PC-9 (cell line): Measurements from ENCODE around the gene SHF. TPM values are rescaled to one million over a fixed set of nuclear protein-coding genes. Genes with fewer than 3 reads are reported as not detected.

Experiments
- BruUV-seq: library from RNA; stranded (reverse); fragments of 400-500 nt; replicated peaks from 2 replicates; lab custom pipeline; 2021; lab: Mats Ljungman, UMichigan
- CTCF ChIA-PET: fragments of 300-600 bp; sonication (Branson Sonifier 250); formaldehyde crosslinking; loops from one replicate; lab custom pipeline; 2022; ENCODE audit warnings: antibody characterized with exemption; lab: Charles Lee
- POLR2A ChIA-PET: fragments of 300-600 bp; sonication (Branson Sonifier 250); formaldehyde crosslinking; loops from one replicate; lab custom pipeline; 2022; ENCODE audit warnings: antibody characterized with exemption; ENCODE audit not compliant: unreplicated experiment; lab: Charles Lee
- DNase-seq, 2 experiments: peaks; one replicate each; pipeline versions ENCODE4 v3.0.0 to v3.0.0-alpha.2; 2015 to 2022; ENCODE audit warnings: mixed read lengths in 1 of 2
- H2AFZ ChIP-seq: fragments of 200-600 bp; sonication (generic); 2 replicates; pipeline ENCODE4 v1.8.1; 2017; ENCODE audit warnings: antibody characterized with exemption
- H3F3A ChIP-seq: fragments of 200-600 bp; sonication (generic); 2 replicates; pipeline ENCODE4 v1.8.1; 2017; ENCODE audit warnings: antibody characterized with exemption, mild to moderate bottlenecking, low read depth; ENCODE audit not compliant: insufficient read depth
- H3K27ac ChIP-seq: fragments of 200-600 bp; sonication (generic); 2 replicates; pipeline ENCODE4 v1.6.1; 2016; ENCODE audit warnings: mixed run types
- H3K27me3 ChIP-seq: fragments of 200-600 bp; sonication (generic); 2 replicates; pipeline ENCODE4 v1.6.1; 2016; ENCODE audit warnings: low read depth, mixed run types; ENCODE audit not compliant: insufficient read depth
- H3K36me3 ChIP-seq: fragments of 200-600 bp; sonication (generic); 2 replicates; pipeline ENCODE4 v1.6.1; 2016; ENCODE audit warnings: low read depth, mixed run types
- H3K4me1 ChIP-seq: fragments of 200-600 bp; sonication (generic); replicated peaks from 2 replicates; pipeline ENCODE4 v1.6.1; 2016; ENCODE audit warnings: mixed run types; ENCODE audit not compliant: insufficient read depth
- H3K4me2 ChIP-seq: fragments of 200-600 bp; sonication (generic); 2 replicates; pipeline ENCODE4 v1.6.1; 2017; ENCODE audit warnings: mixed run types
- H3K4me3 ChIP-seq: fragments of 200-600 bp; sonication (generic); 2 replicates; pipeline ENCODE4 v1.6.1; 2016; ENCODE audit warnings: mixed run types
- H3K79me2 ChIP-seq: fragments of 200-600 bp; sonication (generic); 2 replicates; pipeline ENCODE4 v1.6.1; 2017; ENCODE audit warnings: low read depth, mixed run types
- H3K9me2 ChIP-seq: fragments of 200-600 bp; sonication (generic); 2 replicates; pipeline ENCODE4 v1.8.1; 2017; ENCODE audit warnings: mild to moderate bottlenecking; ENCODE audit not compliant: insufficient read depth
- H3K9me3 ChIP-seq: fragments of 200-600 bp; sonication (generic); 2 replicates; pipeline ENCODE4 v1.8.1; 2016; ENCODE audit warnings: low read depth; ENCODE audit not compliant: insufficient read depth
- H4K20me1 ChIP-seq: fragments of 200-600 bp; sonication (generic); 2 replicates; pipeline ENCODE4 v1.8.1; 2017; ENCODE audit not compliant: insufficient read depth
- EZH2 ChIP-seq: fragments of 200-600 bp; sonication (generic); IDR thresholded peaks from 2 replicates; pipeline ENCODE4 v1.8.0; 2017; ENCODE audit warnings: antibody characterized with exemption, low read depth
- intact Hi-C: fragments of 100-400 bp; cut with micrococcal nuclease; formaldehyde crosslinking; loops from one replicate; pipeline ENCODE4 v1.10.0; 2022; ENCODE audit not compliant: unreplicated experiment
- total RNA-seq: library from RNA; stranded (reverse); gene quantifications from 2 replicates; pipeline ENCODE4 v1.2.3, GENCODE V29; 2021
- TF ChIP-seq, protein P1 (sequence below): fragments of 200-600 bp; sonication (generic); conservative IDR thresholded peaks from 2 replicates; pipeline ENCODE4 v1.6.1; 2017; ENCODE audit warnings: mixed run types, antibody characterized with exemption, mild to moderate bottlenecking, moderate library complexity

The SHF gene
- total RNA-seq, 1 experiment from 2014 or later, result 6.1 TPM

DNA sequence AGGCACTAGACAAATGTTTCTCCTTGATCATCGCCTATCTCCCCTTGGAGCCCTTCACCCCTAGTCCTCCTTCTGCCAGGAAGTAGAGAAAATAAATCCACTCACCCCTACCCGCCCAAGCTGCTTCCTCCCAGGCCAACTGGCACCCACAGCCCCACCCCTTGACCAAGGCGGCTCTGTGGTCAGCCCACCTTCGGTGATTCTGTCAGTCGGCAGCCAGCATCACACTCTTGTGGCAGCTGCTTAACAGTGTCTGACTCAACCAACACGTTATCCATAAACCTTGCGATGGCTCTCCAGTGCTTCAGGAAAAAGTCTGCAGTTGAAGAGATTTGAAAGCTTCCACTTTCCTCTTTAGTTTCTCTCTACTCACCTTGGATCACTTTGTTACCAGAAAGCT is 7.6 kb downstream of the SHF start:
- no TSS peak for BruUV-seq
- Histone ChIP-seq H2AFZ (no peak overlapping the region), H4K20me1 (no peaks in the 10 kb centered on the region), H3F3A (no peaks in the 10 kb centered on the region), H3K4me3 (no peak overlapping the region), H3K4me2 (no peak overlapping the region), H3K27ac (no peak overlapping the region), H3K79me2 (no peaks in the 10 kb centered on the region), H3K4me1 (0 out of 2 replicates have a peak, but pooled peaks cover 5% of the 10 kb centered on the region), H3K9me3 (no peaks in the 10 kb centered on the region), H3K9me2 (no peaks in the 10 kb centered on the region), H3K36me3 (no peaks in the 10 kb centered on the region), H3K27me3 (no peaks in the 10 kb centered on the region)
- intact Hi-C loops, result no loop called here
- POLR2A ChIA-PET, result no interaction called here
- CTCF ChIA-PET, result interaction anchor here (2.0 kb wide), 1 partner anchor 12 kb away, joined by 6 read pairs; no protein-coding TSS in a partner anchor
- TF ChIP-seq, protein P1, sequence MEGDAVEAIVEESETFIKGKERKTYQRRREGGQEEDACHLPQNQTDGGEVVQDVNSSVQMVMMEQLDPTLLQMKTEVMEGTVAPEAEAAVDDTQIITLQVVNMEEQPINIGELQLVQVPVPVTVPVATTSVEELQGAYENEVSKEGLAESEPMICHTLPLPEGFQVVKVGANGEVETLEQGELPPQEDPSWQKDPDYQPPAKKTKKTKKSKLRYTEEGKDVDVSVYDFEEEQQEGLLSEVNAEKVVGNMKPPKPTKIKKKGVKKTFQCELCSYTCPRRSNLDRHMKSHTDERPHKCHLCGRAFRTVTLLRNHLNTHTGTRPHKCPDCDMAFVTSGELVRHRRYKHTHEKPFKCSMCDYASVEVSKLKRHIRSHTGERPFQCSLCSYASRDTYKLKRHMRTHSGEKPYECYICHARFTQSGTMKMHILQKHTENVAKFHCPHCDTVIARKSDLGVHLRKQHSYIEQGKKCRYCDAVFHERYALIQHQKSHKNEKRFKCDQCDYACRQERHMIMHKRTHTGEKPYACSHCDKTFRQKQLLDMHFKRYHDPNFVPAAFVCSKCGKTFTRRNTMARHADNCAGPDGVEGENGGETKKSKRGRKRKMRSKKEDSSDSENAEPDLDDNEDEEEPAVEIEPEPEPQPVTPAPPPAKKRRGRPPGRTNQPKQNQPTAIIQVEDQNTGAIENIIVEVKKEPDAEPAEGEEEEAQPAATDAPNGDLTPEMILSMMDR, result no peak
- TF ChIP-seq EZH2, result no peak
- no peak for DNase-seq

GRCh38 chr15:45179221-45179985 is 8.4 kb downstream of the SHF start:
- no peaks in the 10 kb centered on the region for H4K20me1 ChIP-seq
- H3K9me3 ChIP-seq, result no peaks in the 10 kb centered on the region
- H3K9me2 ChIP-seq, result no peaks in the 10 kb centered on the region
- H3K27ac ChIP-seq, result no peak overlapping the region
- no peaks in the 10 kb centered on the region for H3K79me2 ChIP-seq
- H2AFZ ChIP-seq, result no peak overlapping the region
- intact Hi-C loops, result no loop called here
- ChIA-PET POLR2A (no interaction called here), CTCF (no interaction called here)
- H3K4me3 ChIP-seq, result no peak overlapping the region
- no peaks in the 10 kb centered on the region for H3F3A ChIP-seq
- BruUV-seq, result no TSS peak
- H3K4me1 ChIP-seq, result 0 out of 2 replicates have a peak, but pooled peaks cover 5% of the 10 kb centered on the region
- no peak for DNase-seq
- H3K36me3 ChIP-seq, result no peaks in the 10 kb centered on the region
- H3K27me3 ChIP-seq, result no peaks in the 10 kb centered on the region
- TF ChIP-seq, protein P1, result 0 out of 2 replicates have a peak, but pooled peaks have one; percentile 23
- no peak for TF ChIP-seq EZH2
- no peak overlapping the region for H3K4me2 ChIP-seq

- CTCF ChIA-PET, result no interaction called here
- H3K27me3 ChIP-seq, result no peaks in the 10 kb centered on the region
- DNase-seq, result no peak
- intact Hi-C loops, result no loop called here
- BruUV-seq, result no TSS peak
- H3K4me1 ChIP-seq, result no peaks in the 10 kb centered on the region
- POLR2A ChIA-PET, result no interaction called here
- no peaks in the 10 kb centered on the region for H3K9me3 ChIP-seq
- no peak overlapping the region for H3K4me2 ChIP-seq
- H2AFZ ChIP-seq, result no peak overlapping the region
- H3F3A ChIP-seq, result no peaks in the 10 kb centered on the region
- TF ChIP-seq EZH2, result no peak
- TF ChIP-seq, protein P1, result no peak
- no peak overlapping the region for H3K27ac ChIP-seq
- no peaks in the 10 kb centered on the region for H4K20me1 ChIP-seq
- H3K79me2 ChIP-seq, result no peaks in the 10 kb centered on the region
- H3K9me2 ChIP-seq, result no peaks in the 10 kb centered on the region
- H3K36me3 ChIP-seq, result no peaks in the 10 kb centered on the region
- no peak overlapping the region for H3K4me3 ChIP-seq
Observed at GRCh38 chr15:45177285-45177684, 10.5 kb downstream of the SHF start.
